HUES64 (cell line): ENCODE data around the gene TMEM72.

Source experiments
- H3K27ac ChIP-seq: 2 replicates; pipeline ENCODE4 v1.7.0; 2013; ENCODE audit warnings: low read depth, low read length, inconsistent platforms
- H3K27me3 ChIP-seq: 2 replicates; pipeline ENCODE4 v1.6.1; 2013; ENCODE audit warnings: mild to moderate bottlenecking, low read length; ENCODE audit not compliant: insufficient read depth
- H3K36me3 ChIP-seq: 2 replicates; pipeline ENCODE4 v1.6.1; 2013; ENCODE audit warnings: mild to moderate bottlenecking, low read length; ENCODE audit not compliant: insufficient read depth
- H3K4me1 ChIP-seq: 2 replicates; pipeline ENCODE4 v1.6.1; 2013; ENCODE audit warnings: mild to moderate bottlenecking, low read length, moderate library complexity; ENCODE audit not compliant: insufficient read depth
- H3K4me3 ChIP-seq: 2 replicates; pipeline ENCODE4 v1.5.1; 2013; ENCODE audit warnings: mild to moderate bottlenecking, low read length, moderate library complexity
- H3K9ac ChIP-seq: 2 replicates; pipeline ENCODE4 v1.6.1; 2013; ENCODE audit warnings: mild to moderate bottlenecking, low read depth, low read length
- H3K9me3 ChIP-seq: 2 replicates; pipeline ENCODE4 v1.6.1; 2013; ENCODE audit warnings: low read depth, low read length; ENCODE audit not compliant: insufficient read depth
- WGBS: fragments of 150-250, 120-280 bp; methylation state at CpG from one replicate; pipeline ENCODE4 v1.1.7; 2013; ENCODE audit warnings: missing lambda C conversion rate; 5-methylcytosine and 5-hydroxymethylcytosine counted together

The TMEM72 gene

DNA sequence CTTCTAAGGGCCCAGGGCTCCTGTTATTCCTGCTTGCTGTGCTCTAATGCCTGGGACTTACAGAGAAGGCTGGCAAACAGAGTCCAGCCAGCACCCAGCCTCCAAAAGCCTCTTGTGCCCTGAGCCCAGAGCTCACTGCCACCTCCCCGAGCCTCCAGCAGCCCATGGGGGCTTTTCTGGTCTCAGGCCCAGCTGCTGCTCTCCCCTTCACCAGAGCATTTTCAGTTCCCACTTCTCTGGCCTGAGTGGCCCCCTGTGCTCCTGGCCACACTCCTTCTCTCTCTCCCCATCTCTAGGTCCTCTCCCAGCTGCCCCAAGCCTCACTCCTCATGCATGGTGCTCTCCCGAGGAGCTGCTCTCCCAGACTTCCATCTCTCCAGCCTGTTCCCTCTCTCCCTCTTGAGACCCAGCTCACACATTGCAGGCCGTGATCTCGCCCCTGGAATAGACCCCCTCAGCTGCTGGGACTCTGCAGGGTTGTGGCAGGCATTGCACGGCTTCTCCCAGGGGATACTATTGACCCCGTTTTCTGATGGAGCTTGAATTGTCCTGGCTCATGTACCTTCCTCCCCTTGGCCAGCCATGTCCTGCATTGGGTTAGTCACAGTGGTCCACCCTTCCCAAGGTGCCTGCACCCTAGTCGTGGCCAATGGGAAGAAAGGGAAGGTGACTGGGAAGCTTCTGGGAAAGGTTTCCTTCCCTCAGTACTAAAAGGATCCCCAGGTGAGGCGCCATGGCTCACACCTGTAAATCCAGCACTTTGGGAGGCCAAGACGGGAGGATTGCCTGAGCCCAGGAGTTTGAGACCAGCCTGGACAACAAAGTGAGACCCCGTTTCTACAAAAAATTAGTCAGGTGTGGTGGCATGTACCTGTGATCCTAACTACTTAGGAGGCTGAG lies 39.4 kb downstream of the TMEM72 start:
- Histone ChIP-seq H3K27ac (no peak overlapping the region), H3K9me3 (no peaks in the 10 kb centered on the region), H3K36me3 (no peaks in the 10 kb centered on the region), H3K9ac (no peak overlapping the region), H3K4me3 (no peak overlapping the region), H3K4me1 (peaks cover 20% of the 10 kb centered on the region), H3K27me3 (no peaks in the 10 kb centered on the region)
- WGBS, result 94% methylated on average over 10 of the region's 10 CpGs

- Histone ChIP-seq H3K27me3 (no peaks in the 10 kb centered on the region), H3K9ac (no peak overlapping the region), H3K27ac (no peak overlapping the region), H3K4me3 (no peak overlapping the region), H3K4me1 (peaks cover 20% of the 10 kb centered on the region), H3K9me3 (no peaks in the 10 kb centered on the region), H3K36me3 (no peaks in the 10 kb centered on the region)
- WGBS, result 93% methylated on average over 5 of the region's 7 CpGs
These were observed 40.6 kb downstream of the TMEM72 start for GRCh38 chr10:44951576-44952226.

GRCh38 chr10:44952779-44953231 lies 41.7 kb downstream of the TMEM72 start:
- Histone ChIP-seq H3K36me3 (no peaks in the 10 kb centered on the region), H3K9me3 (no peaks in the 10 kb centered on the region), H3K27me3 (no peaks in the 10 kb centered on the region), H3K4me3 (no peak overlapping the region), H3K9ac (no peak overlapping the region), H3K27ac (no peak overlapping the region), H3K4me1 (peaks cover 20% of the 10 kb centered on the region)
- WGBS, result 61% methylated on average over 2 of the region's 2 CpGs

GRCh38 chr10:44954042-44954441 lies 42.9 kb downstream of the TMEM72 start:
- Histone ChIP-seq H3K4me1 (peaks cover 33% of the 10 kb centered on the region), H3K36me3 (no peaks in the 10 kb centered on the region)

DNA sequence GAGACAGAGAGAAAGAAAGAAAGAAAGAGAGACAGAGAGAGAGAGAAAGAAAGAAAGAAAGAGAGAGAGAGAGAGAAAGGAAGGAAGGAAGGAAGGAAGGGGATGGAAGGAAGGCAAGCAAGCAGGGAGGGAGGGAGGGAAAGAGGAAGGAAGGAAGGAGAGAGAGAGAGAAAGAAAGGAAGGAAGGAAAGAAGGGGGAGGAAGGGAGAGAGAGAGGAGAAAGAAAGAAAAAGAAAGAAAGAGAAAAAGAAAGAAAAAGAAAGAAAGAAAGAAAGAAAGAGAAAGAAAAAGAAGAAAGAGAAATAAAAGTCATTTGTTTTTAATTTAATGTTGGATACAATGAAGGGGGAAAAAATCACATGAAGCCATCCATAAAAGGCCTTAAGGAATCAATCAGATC lies 43.8 kb downstream of the TMEM72 start:
- no peaks in the 10 kb centered on the region for H3K36me3 ChIP-seq
- H3K9ac ChIP-seq, result no peak overlapping the region
- peaks cover 2% of the 10 kb centered on the region for H3K27me3 ChIP-seq
- H3K4me3 ChIP-seq, result no peak overlapping the region
- no peaks in the 10 kb centered on the region for H3K9me3 ChIP-seq
- H3K27ac ChIP-seq, result no peak overlapping the region
- peaks cover 28% of the 10 kb centered on the region for H3K4me1 ChIP-seq

More at GRCh38 chr10:44954042-44954441, 42.9 kb downstream of the TMEM72 start:
- H3K27me3 ChIP-seq, result no peaks in the 10 kb centered on the region
- no peak overlapping the region for H3K9ac ChIP-seq
- H3K4me3 ChIP-seq, result no peak overlapping the region
- H3K9me3 ChIP-seq, result no peaks in the 10 kb centered on the region
- H3K27ac ChIP-seq, result no peak overlapping the region

- no peak overlapping the region for H3K9ac ChIP-seq
- peaks cover 8% of the 10 kb centered on the region for H3K27me3 ChIP-seq
- no peak overlapping the region for H3K4me3 ChIP-seq
- no peak overlapping the region for H3K27ac ChIP-seq
- peaks cover 34% of the 10 kb centered on the region for H3K4me1 ChIP-seq
- no peaks in the 10 kb centered on the region for H3K36me3 ChIP-seq
- no peaks in the 10 kb centered on the region for H3K9me3 ChIP-seq
- 93% methylated on average over 8 of the region's 8 CpGs for WGBS
These were observed 44.4 kb downstream of the TMEM72 start for GRCh38 chr10:44955413-44956070.

DNA sequence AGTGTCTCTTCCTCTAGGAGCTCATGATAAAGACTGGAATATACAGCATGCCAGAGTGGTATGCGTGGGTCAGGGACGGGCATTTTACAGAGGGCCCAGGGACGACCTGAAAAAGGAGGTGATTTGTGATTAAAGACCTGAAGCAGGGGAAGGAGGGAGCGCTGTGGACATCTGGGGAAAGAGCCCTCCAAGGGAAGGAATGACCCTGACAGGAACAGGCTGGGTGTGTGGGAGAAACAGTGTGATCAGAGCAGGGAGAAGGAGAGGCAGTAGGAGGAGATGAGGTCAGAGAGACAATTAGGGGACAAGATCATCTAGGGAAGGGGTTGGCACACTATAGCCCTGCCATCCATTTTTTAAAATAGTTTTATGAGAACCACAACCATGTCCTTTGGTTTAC lies 45.1 kb downstream of the TMEM72 start:
- Histone ChIP-seq H3K4me1 (peaks cover 40% of the 10 kb centered on the region), H3K9ac (no peak overlapping the region), H3K36me3 (no peaks in the 10 kb centered on the region), H3K27ac (no peak overlapping the region), H3K4me3 (no peak overlapping the region), H3K27me3 (peaks cover 10% of the 10 kb centered on the region), H3K9me3 (no peaks in the 10 kb centered on the region)
- 91% methylated on average over 4 of the region's 4 CpGs for WGBS

DNA sequence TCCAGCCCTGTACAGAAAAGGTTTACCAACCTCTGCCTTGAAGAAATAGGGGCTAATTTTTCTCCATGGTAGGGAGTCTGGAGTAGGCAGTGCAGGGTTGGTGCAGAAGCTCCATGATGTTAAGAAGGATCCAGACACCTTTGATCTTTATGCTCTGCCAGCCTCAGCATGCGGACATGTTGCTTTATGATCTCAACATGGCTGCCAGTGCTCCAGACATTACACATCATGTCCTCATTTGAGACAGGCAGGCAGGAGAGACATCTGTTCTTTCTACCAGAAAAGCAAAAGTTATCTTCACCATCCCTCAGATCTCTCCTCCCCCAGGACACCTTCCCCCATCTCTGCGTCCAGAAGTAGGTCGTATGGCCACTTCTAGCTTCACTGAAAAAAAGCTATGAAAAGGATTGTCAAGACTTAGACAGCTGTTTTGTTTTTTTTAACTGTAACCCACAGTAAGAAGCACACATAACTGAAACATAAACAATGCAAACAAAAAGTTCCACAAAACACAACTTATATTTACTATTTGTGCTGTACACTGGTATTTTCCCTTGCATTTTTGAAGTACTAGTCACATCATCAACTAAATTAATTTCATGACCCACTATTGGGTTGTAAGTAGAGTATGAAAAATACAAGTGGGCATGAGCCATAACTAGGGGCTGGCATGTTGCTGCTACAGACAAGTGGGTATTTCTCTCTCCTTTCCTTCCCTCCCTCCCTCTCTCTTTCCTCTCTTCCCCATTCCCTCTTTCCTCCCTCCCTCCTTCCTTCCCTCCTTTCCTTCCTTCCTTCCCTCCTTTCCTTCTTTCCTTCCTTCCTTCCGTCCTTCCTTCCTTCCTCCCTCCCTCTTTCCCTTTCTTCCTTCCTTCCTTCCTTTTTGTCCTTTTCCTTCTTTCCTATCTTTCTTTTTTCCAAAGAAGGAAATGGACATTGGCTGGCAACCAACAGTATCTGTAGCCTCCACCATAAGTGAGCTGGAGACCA lies 45.9 kb downstream of the TMEM72 start:
- Histone ChIP-seq H3K36me3 (no peaks in the 10 kb centered on the region), H3K4me3 (no peak overlapping the region), H3K4me1 (peaks cover 46% of the 10 kb centered on the region), H3K27ac (no peak overlapping the region), H3K9ac (no peak overlapping the region), H3K9me3 (no peaks in the 10 kb centered on the region), H3K27me3 (peaks cover 10% of the 10 kb centered on the region)
- WGBS, result 92% methylated on average over 4 of the region's 4 CpGs

DNA sequence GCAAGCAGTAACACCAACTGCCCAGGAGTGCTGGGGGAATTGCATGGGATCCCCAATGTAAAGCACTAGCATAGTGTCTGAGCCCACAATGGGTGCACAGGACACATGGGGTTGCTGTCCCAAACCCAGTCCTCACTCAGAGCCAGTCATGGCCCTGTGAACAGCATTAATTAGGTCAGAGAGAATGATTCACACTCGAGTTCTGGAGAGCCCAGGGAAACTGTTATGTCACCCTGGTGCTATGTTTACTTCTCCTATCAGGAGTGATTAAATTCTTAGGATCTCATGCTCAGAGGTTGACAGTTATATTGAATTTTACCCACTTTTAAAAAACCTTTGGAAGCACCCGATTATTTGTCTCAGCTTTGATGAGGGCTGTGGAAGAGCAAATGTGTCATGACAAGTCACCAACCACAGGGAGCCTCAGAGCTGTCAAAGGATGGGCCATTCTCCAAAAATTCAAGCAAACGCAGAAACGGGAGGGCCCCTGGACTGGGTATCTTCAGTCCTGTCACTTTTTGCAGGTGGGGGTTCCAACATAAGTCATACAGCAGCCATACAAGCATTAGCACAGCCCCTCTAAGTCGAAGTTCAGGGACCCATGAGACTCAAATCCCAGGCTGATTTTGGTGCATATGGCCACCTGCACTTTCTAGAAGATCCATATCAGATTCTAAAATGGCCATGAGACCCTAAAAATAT lies 47.2 kb downstream of the TMEM72 start:
- 68% methylated on average over 5 of the region's 5 CpGs for WGBS
- Histone ChIP-seq H3K27ac (no peak overlapping the region), H3K9ac (peak overlapping the region; percentile 86; the same call in 1 of the 2 replicates), H3K27me3 (peaks cover 10% of the 10 kb centered on the region), H3K4me1 (peaks cover 40% of the 10 kb centered on the region), H3K36me3 (no peaks in the 10 kb centered on the region), H3K4me3 (peak overlapping the region; percentile 86), H3K9me3 (no peaks in the 10 kb centered on the region)

GRCh38 chr10:44958898-44959246 lies 47.7 kb downstream of the TMEM72 start:
- Histone ChIP-seq H3K4me3 (peak overlapping the region; percentile 86), H3K9ac (peak overlapping the region; percentile 86), H3K4me1 (peaks cover 43% of the 10 kb centered on the region), H3K27me3 (peaks cover 10% of the 10 kb centered on the region), H3K36me3 (no peaks in the 10 kb centered on the region), H3K9me3 (no peaks in the 10 kb centered on the region), H3K27ac (peak overlapping the region; percentile 78; the same call in 1 of the 2 replicates)
- WGBS, result 17% methylated on average over 5 of the region's 6 CpGs
